GM12878 (cell line): Measurements from ENCODE around the gene PRRG4.
"Not testable (repeated sequence)": the region's sequence is repeated elsewhere in the genome, so short reads cannot be mapped to it uniquely, and the experiment has no call there.

Experiments
- GABPA ChIP-seq: IDR thresholded peaks from 2 replicates; pipeline ENCODE4 v1.6.1; 2014; ENCODE audit warnings: antibody characterized with exemption, low read depth, mild to moderate bottlenecking, inconsistent platforms
- MTA3 ChIP-seq: IDR thresholded peaks from 2 replicates; pipeline ENCODE4 v1.6.1; 2012; ENCODE audit warnings: low read length, inconsistent platforms, borderline replicate concordance
- POLR2A ChIP-seq: IDR thresholded peaks from 2 replicates; pipeline ENCODE4 v1.6.1; 2011; ENCODE audit warnings: low read depth, mild to moderate bottlenecking, low read length
- POU2F2 ChIP-seq: IDR thresholded peaks from 3 replicates; pipeline ENCODE4 v1.6.1; 2011; ENCODE audit warnings: low read depth, mild to moderate bottlenecking, low read length, borderline replicate concordance
- SREBF1 ChIP-seq: IDR thresholded peaks from 2 replicates; pipeline ENCODE4 v1.6.1; 2012; ENCODE audit warnings: mild to moderate bottlenecking, low read length
- TCF3 ChIP-seq: IDR thresholded peaks from 2 replicates; pipeline ENCODE4 v1.6.1; 2012; ENCODE audit warnings: low read depth, mild to moderate bottlenecking, low read length, borderline replicate concordance; ENCODE audit not compliant: insufficient read depth
- YY1 ChIP-seq: IDR thresholded peaks from 2 replicates; pipeline ENCODE4 v1.6.1; 2011; ENCODE audit warnings: low read depth, mild to moderate bottlenecking, low read length
- TF ChIP-seq, protein P1 (sequence below), 3 experiments: IDR thresholded peaks in 2 of 3; conservative IDR thresholded peaks in 1 of 3; 2 replicates each; pipeline ENCODE4 v1.5.1; 2011; ENCODE audit warnings: low read depth in 3 of 3, low read length in 3 of 3, mild to moderate bottlenecking in 3 of 3, control low read depth in 2 of 3, moderate library complexity in 2 of 3, inconsistent platforms in 1 of 3, mixed read lengths in 1 of 3; ENCODE audit not compliant: control insufficient read depth in 2 of 3, insufficient read depth in 1 of 3; ENCODE audit errors: extremely low read depth in 1 of 3
- TF ChIP-seq, protein P2 (sequence below): IDR thresholded peaks from 2 replicates; pipeline ENCODE4 v1.6.1; 2012; ENCODE audit warnings: low read length, inconsistent platforms
- TF ChIP-seq, protein P3 (sequence below): IDR thresholded peaks from 2 replicates; pipeline ENCODE4 v1.6.1; 2012; ENCODE audit warnings: mild to moderate bottlenecking, low read depth, low read length
- TF ChIP-seq, protein P4 (sequence below): fragments of 450-650 bp; IDR thresholded peaks from 2 replicates; pipeline ENCODE4 v1.6.1; 2017; ENCODE audit warnings: mild to moderate bottlenecking
- TF ChIP-seq, protein P5 (sequence below): fragments of 150-350 bp; IDR thresholded peaks from 2 replicates; pipeline ENCODE4 v1.6.1; 2014; ENCODE audit warnings: mild to moderate bottlenecking, low read depth, low read length

DNA sequence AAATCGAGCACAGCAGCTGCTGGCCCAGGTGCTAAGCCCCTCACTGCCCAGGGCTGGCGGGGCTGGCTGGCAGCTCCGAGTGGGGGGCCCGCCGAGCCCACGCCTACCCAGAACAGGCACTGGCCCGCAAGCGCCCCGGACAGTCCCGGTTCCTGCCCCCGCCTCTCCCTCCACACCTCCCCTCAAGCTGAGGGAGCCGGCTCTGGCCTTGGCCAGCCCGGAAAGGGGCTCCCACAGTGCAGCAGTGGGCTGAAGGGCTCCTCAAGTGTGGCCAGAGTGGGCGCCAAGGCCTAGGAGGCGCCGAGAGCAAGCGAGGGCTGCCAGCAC, 58.6 kb downstream of the PRRG4 start:
- TF ChIP-seq, protein P1, sequence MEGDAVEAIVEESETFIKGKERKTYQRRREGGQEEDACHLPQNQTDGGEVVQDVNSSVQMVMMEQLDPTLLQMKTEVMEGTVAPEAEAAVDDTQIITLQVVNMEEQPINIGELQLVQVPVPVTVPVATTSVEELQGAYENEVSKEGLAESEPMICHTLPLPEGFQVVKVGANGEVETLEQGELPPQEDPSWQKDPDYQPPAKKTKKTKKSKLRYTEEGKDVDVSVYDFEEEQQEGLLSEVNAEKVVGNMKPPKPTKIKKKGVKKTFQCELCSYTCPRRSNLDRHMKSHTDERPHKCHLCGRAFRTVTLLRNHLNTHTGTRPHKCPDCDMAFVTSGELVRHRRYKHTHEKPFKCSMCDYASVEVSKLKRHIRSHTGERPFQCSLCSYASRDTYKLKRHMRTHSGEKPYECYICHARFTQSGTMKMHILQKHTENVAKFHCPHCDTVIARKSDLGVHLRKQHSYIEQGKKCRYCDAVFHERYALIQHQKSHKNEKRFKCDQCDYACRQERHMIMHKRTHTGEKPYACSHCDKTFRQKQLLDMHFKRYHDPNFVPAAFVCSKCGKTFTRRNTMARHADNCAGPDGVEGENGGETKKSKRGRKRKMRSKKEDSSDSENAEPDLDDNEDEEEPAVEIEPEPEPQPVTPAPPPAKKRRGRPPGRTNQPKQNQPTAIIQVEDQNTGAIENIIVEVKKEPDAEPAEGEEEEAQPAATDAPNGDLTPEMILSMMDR (IDR thresholded peaks at IDR 0.05 in 2 of 3, conservative IDR thresholded peaks at IDR 0.05 in 1 of 3; ENCODE audit: control insufficient read depth in 2 of 3, extremely low read depth in 1 of 3, insufficient read depth in 1 of 3, low read depth in 3 of 3, low read length in 3 of 3): not testable (repeated sequence)
- TF ChIP-seq SREBF1, POU2F2, GABPA, TCF3, POLR2A, YY1, MTA3: not testable (repeated sequence)
- TF ChIP-seq, protein P2, sequence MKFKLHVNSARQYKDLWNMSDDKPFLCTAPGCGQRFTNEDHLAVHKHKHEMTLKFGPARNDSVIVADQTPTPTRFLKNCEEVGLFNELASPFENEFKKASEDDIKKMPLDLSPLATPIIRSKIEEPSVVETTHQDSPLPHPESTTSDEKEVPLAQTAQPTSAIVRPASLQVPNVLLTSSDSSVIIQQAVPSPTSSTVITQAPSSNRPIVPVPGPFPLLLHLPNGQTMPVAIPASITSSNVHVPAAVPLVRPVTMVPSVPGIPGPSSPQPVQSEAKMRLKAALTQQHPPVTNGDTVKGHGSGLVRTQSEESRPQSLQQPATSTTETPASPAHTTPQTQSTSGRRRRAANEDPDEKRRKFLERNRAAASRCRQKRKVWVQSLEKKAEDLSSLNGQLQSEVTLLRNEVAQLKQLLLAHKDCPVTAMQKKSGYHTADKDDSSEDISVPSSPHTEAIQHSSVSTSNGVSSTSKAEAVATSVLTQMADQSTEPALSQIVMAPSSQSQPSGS: not testable (repeated sequence)
- TF ChIP-seq, protein P3, sequence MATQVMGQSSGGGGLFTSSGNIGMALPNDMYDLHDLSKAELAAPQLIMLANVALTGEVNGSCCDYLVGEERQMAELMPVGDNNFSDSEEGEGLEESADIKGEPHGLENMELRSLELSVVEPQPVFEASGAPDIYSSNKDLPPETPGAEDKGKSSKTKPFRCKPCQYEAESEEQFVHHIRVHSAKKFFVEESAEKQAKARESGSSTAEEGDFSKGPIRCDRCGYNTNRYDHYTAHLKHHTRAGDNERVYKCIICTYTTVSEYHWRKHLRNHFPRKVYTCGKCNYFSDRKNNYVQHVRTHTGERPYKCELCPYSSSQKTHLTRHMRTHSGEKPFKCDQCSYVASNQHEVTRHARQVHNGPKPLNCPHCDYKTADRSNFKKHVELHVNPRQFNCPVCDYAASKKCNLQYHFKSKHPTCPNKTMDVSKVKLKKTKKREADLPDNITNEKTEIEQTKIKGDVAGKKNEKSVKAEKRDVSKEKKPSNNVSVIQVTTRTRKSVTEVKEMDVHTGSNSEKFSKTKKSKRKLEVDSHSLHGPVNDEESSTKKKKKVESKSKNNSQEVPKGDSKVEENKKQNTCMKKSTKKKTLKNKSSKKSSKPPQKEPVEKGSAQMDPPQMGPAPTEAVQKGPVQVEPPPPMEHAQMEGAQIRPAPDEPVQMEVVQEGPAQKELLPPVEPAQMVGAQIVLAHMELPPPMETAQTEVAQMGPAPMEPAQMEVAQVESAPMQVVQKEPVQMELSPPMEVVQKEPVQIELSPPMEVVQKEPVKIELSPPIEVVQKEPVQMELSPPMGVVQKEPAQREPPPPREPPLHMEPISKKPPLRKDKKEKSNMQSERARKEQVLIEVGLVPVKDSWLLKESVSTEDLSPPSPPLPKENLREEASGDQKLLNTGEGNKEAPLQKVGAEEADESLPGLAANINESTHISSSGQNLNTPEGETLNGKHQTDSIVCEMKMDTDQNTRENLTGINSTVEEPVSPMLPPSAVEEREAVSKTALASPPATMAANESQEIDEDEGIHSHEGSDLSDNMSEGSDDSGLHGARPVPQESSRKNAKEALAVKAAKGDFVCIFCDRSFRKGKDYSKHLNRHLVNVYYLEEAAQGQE: not testable (repeated sequence)
- TF ChIP-seq, protein P4, sequence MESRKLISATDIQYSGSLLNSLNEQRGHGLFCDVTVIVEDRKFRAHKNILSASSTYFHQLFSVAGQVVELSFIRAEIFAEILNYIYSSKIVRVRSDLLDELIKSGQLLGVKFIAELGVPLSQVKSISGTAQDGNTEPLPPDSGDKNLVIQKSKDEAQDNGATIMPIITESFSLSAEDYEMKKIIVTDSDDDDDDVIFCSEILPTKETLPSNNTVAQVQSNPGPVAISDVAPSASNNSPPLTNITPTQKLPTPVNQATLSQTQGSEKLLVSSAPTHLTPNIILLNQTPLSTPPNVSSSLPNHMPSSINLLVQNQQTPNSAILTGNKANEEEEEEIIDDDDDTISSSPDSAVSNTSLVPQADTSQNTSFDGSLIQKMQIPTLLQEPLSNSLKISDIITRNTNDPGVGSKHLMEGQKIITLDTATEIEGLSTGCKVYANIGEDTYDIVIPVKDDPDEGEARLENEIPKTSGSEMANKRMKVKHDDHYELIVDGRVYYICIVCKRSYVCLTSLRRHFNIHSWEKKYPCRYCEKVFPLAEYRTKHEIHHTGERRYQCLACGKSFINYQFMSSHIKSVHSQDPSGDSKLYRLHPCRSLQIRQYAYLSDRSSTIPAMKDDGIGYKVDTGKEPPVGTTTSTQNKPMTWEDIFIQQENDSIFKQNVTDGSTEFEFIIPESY: not testable (repeated sequence)
- TF ChIP-seq, protein P5, sequence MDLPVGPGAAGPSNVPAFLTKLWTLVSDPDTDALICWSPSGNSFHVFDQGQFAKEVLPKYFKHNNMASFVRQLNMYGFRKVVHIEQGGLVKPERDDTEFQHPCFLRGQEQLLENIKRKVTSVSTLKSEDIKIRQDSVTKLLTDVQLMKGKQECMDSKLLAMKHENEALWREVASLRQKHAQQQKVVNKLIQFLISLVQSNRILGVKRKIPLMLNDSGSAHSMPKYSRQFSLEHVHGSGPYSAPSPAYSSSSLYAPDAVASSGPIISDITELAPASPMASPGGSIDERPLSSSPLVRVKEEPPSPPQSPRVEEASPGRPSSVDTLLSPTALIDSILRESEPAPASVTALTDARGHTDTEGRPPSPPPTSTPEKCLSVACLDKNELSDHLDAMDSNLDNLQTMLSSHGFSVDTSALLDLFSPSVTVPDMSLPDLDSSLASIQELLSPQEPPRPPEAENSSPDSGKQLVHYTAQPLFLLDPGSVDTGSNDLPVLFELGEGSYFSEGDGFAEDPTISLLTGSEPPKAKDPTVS: not testable (repeated sequence)
